Measurements from ENCODE around the gene TTLL6. TPM values are rescaled to one million over a fixed set of nuclear protein-coding genes. Genes with fewer than 3 reads are reported as not detected.

TTLL6 gene
- total and polyA plus RNA-seq, 9 of the 15 experiments (the other 6 are each of a cell fraction or from before 2014, with no cell fraction given), result 0.05 TPM; not detected in 8

DNA sequence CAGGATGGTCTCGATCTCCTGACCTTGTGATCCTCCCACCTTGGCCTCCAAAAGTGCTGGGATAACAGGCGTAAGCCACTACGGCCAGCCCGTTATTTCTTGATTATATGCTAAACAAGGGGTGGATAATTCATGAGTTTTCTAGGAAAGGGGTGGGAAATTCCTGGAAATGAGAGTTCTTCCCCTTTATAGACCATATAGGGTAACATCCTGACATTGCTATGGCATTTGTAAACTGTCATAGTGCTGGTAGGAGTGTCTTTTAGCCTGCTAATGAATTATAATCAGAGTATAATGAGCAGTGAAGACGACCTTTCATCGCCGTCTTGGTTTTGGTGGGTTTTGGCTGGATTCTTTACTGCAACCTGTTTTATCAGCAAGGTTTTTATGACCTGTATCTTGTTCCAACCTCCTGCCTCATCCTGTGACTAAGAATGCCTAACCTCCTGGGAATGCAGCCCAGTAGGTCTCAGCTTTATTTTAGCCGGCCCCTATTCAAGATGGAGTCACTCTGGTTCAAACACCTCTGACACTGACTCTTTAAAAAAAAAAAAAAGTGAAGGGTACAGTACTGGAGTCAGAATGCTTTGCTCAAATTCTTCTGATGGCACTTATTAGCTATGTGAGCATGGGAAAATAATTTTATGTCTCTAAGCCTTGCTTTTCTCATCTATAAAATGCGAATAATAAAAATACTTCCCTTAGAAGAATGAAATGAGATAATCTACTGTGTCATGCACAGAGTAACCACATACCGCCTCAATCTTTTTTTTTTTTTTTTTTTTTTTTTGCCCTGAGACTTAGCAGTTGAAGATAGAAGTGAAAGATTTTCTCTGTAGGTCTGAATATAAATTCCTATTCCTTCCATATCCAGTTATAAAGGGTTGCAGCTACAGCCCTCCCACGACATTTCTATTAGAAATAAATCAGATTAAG is 8.7 kb upstream of the TTLL6 start (continued):
- TF ChIP-seq TSHZ1 (CRISPR knock-in tag; IDR thresholded peaks at IDR 0.05) (peak; percentile 97), MYC (IDR thresholded peaks at IDR 0.05; ENCODE audit: low read depth, low read length) (no peak), MYC (CRISPR knock-in tag; IDR thresholded peaks at IDR 0.05; ENCODE audit: borderline replicate concordance, low read depth) (peak; percentile 98), ZNF134 (CRISPR knock-in tag; conservative IDR thresholded peaks at IDR 0.05) (peak; percentile 87), ZNF584 (CRISPR knock-in tag; IDR thresholded peaks at IDR 0.05; ENCODE audit: low read depth) (peak; percentile 100), STAT6 (CRISPR knock-in tag; IDR thresholded peaks at IDR 0.05) (no peak), PTRF (tag; IDR thresholded peaks at IDR 0.05) (peak; percentile 99), ZBTB26 (CRISPR knock-in tag; IDR thresholded peaks at IDR 0.05) (peak; percentile 99), ZNF668 (CRISPR knock-in tag; IDR thresholded peaks at IDR 0.05) (peak; percentile 98), MECOM (CRISPR knock-in tag; IDR thresholded peaks at IDR 0.05) (peak; percentile 99), ZNF311 (CRISPR knock-in tag; IDR thresholded peaks at IDR 0.05) (peak; percentile 98), MCM7 (IDR thresholded peaks at IDR 0.05) (no peak), ZKSCAN8 (CRISPR knock-in tag; IDR thresholded peaks at IDR 0.05) (peak; percentile 98), SMAD3 (CRISPR knock-in tag; conservative IDR thresholded peaks at IDR 0.05) (peak; percentile 99), ZNF583 (CRISPR knock-in tag; IDR thresholded peaks at IDR 0.05) (peak; percentile 99)
- TF ChIP-seq, protein P1, sequence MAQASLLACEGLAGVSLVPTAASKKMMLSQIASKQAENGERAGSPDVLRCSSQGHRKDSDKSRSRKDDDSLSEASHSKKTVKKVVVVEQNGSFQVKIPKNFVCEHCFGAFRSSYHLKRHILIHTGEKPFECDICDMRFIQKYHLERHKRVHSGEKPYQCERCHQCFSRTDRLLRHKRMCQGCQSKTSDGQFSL (CRISPR knock-in tag; IDR thresholded peaks at IDR 0.05), result no peak
- TF ChIP-seq, protein P1 (tag; IDR thresholded peaks at IDR 0.05), result peak in 1 of 2 experiments; percentile 100; a peak in 2 of 4 replicates
- TF ChIP-seq, protein P2, sequence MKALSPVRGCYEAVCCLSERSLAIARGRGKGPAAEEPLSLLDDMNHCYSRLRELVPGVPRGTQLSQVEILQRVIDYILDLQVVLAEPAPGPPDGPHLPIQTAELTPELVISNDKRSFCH (CRISPR knock-in tag; IDR thresholded peaks at IDR 0.05), result peak; percentile 98
- TF ChIP-seq, protein P2 (tag; IDR thresholded peaks at IDR 0.05), result peak; percentile 100
